SK-N-SH (cell line): ENCODE data around the gene MRNIP.

Experiments
- CTCF ChIP-seq: fragments of 200-600 bp; sonication (generic); IDR thresholded peaks from 2 replicates; pipeline ENCODE4 v1.6.1; 2017; ENCODE audit warnings: antibody characterized with exemption, mild to moderate bottlenecking, moderate library complexity
- EP300 ChIP-seq, 2 experiments: IDR thresholded peaks; 2 replicates each; pipeline versions ENCODE4 v1.4.0 to v1.6.1; 2012; ENCODE audit warnings: borderline replicate concordance in 1 of 2, low read depth in 1 of 2, low read length in 1 of 2
- FOXM1 ChIP-seq: IDR thresholded peaks from 2 replicates; pipeline ENCODE4 v1.4.0; 2012; ENCODE audit warnings: low read depth, mild to moderate bottlenecking
- MAX ChIP-seq: IDR thresholded peaks from 2 replicates; pipeline ENCODE4 v1.4.0; 2012; ENCODE audit warnings: low read depth
- POLR2AphosphoS5 ChIP-seq: IDR thresholded peaks from 2 replicates; pipeline ENCODE4 v1.6.1; 2012; ENCODE audit warnings: low read depth, low read length
- RAD21 ChIP-seq: IDR thresholded peaks from 2 replicates; pipeline ENCODE4 v1.6.1; 2012; ENCODE audit warnings: mild to moderate bottlenecking, low read length
- RCOR1 ChIP-seq: fragments of 150-350 bp; IDR thresholded peaks from 2 replicates; pipeline ENCODE4 v1.6.1; 2017; ENCODE audit warnings: antibody characterized with exemption, low read length
- TF ChIP-seq, protein P1 (sequence below): fragments of 150-350 bp; IDR thresholded peaks from 2 replicates; pipeline ENCODE4 v1.6.1; 2017; ENCODE audit warnings: antibody characterized with exemption, low read length, low read depth, borderline replicate concordance
- TF ChIP-seq, protein P2 (sequence below): IDR thresholded peaks from 2 replicates; pipeline ENCODE4 v1.6.1; 2012; ENCODE audit warnings: mild to moderate bottlenecking, low read depth, low read length, moderate library complexity

- TF ChIP-seq POLR2AphosphoS5 = no peak
- TF ChIP-seq MAX = no peak
- TF ChIP-seq EP300 (IDR thresholded peaks at IDR 0.05; ENCODE audit: borderline replicate concordance in 1 of 2, low read depth in 1 of 2, low read length in 1 of 2) = no peak
- no peak for TF ChIP-seq CTCF
- no peak for TF ChIP-seq RCOR1
- no peak for TF ChIP-seq FOXM1
- TF ChIP-seq, protein P1, sequence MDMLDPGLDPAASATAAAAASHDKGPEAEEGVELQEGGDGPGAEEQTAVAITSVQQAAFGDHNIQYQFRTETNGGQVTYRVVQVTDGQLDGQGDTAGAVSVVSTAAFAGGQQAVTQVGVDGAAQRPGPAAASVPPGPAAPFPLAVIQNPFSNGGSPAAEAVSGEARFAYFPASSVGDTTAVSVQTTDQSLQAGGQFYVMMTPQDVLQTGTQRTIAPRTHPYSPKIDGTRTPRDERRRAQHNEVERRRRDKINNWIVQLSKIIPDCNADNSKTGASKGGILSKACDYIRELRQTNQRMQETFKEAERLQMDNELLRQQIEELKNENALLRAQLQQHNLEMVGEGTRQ = no peak
- TF ChIP-seq RAD21 = no peak
- TF ChIP-seq, protein P2, sequence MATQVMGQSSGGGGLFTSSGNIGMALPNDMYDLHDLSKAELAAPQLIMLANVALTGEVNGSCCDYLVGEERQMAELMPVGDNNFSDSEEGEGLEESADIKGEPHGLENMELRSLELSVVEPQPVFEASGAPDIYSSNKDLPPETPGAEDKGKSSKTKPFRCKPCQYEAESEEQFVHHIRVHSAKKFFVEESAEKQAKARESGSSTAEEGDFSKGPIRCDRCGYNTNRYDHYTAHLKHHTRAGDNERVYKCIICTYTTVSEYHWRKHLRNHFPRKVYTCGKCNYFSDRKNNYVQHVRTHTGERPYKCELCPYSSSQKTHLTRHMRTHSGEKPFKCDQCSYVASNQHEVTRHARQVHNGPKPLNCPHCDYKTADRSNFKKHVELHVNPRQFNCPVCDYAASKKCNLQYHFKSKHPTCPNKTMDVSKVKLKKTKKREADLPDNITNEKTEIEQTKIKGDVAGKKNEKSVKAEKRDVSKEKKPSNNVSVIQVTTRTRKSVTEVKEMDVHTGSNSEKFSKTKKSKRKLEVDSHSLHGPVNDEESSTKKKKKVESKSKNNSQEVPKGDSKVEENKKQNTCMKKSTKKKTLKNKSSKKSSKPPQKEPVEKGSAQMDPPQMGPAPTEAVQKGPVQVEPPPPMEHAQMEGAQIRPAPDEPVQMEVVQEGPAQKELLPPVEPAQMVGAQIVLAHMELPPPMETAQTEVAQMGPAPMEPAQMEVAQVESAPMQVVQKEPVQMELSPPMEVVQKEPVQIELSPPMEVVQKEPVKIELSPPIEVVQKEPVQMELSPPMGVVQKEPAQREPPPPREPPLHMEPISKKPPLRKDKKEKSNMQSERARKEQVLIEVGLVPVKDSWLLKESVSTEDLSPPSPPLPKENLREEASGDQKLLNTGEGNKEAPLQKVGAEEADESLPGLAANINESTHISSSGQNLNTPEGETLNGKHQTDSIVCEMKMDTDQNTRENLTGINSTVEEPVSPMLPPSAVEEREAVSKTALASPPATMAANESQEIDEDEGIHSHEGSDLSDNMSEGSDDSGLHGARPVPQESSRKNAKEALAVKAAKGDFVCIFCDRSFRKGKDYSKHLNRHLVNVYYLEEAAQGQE = no peak
Observed at GRCh38 chr5:179876610-179876952, 18.0 kb upstream of the MRNIP start.
